ENCODE measurements around the gene KRTAP10-10.

GRCh38 chr21:44686000-44686781, 49.0 kb downstream of the KRTAP10-10 start:
- peak; percentile 9 for TF ChIP-seq CTCF (IDR thresholded peaks at IDR 0.05)
- peak; percentile 65 for TF ChIP-seq EZH2phosphoT487 (IDR thresholded peaks at IDR 0.05)
- no peak for TF ChIP-seq EZH2 (IDR thresholded peaks at IDR 0.05)

Measured in neural progenitor cell (in vitro differentiated cells).